GM12878 (cell line): ENCODE measurements around the gene ZNF600. TPM values are rescaled to one million over a fixed set of nuclear protein-coding genes. Genes with fewer than 3 reads are reported as not detected.

Source experiments
- BCL3 ChIP-seq: IDR thresholded peaks from 2 replicates; pipeline ENCODE4 v1.6.1; 2011; ENCODE audit warnings: borderline replicate concordance, low read depth, mild to moderate bottlenecking, moderate library complexity, low read length; ENCODE audit not compliant: insufficient read depth, poor library complexity, severe bottlenecking
- CEBPB ChIP-seq, 2 experiments: fragments of 150-350 bp in 1 of 2; IDR thresholded peaks; 2 replicates each; pipeline ENCODE4 v1.6.1; 2012 to 2014; ENCODE audit warnings: low read depth in 2 of 2, low read length in 2 of 2, borderline replicate concordance in 1 of 2, inconsistent platforms in 1 of 2
- CHD1 ChIP-seq: IDR thresholded peaks from 2 replicates; pipeline ENCODE4 v1.6.1; 2012; ENCODE audit warnings: low read depth, low read length, improper control_type of control experiment
- CREB1 ChIP-seq: IDR thresholded peaks from 2 replicates; pipeline ENCODE4 v1.6.1; 2012; ENCODE audit warnings: low read depth, mild to moderate bottlenecking, inconsistent platforms
- CTCF ChIP-seq, 3 experiments: IDR thresholded peaks in 2 of 3; conservative IDR thresholded peaks in 1 of 3; 2 replicates each; pipeline ENCODE4 v1.5.1; 2011; ENCODE audit warnings: low read depth in 3 of 3, low read length in 3 of 3, mild to moderate bottlenecking in 3 of 3, control low read depth in 2 of 3, moderate library complexity in 2 of 3, inconsistent platforms in 1 of 3, mixed read lengths in 1 of 3; ENCODE audit not compliant: control insufficient read depth in 2 of 3, insufficient read depth in 1 of 3; ENCODE audit errors: extremely low read depth in 1 of 3
- EGR1 ChIP-seq, 2 experiments: IDR thresholded peaks; 1 replicate in 1 of 2; 2 replicates in 1 of 2; pipeline ENCODE4 v1.6.1; 2011 to 2012; ENCODE audit warnings: low read depth in 2 of 2, low read length in 2 of 2, borderline replicate concordance in 1 of 2, mild to moderate bottlenecking in 1 of 2, moderate library complexity in 1 of 2
- HCFC1 ChIP-seq: fragments of 150-350 bp; IDR thresholded peaks from 2 replicates; pipeline ENCODE4 v1.6.1; 2014; ENCODE audit warnings: low read length
- MYC ChIP-seq: IDR thresholded peaks from 2 replicates; pipeline ENCODE4 v1.6.1; 2011; ENCODE audit warnings: mild to moderate bottlenecking, low read length, moderate library complexity, inconsistent platforms; ENCODE audit not compliant: insufficient read depth, insufficient replicate concordance, insufficient read length, severe bottlenecking
- PAX8 ChIP-seq: fragments of 450-650 bp; IDR thresholded peaks from 2 replicates; pipeline ENCODE4 v1.6.1; 2017; ENCODE audit warnings: mild to moderate bottlenecking, moderate library complexity
- PKNOX1 ChIP-seq: fragments of 450-650 bp; IDR thresholded peaks from 2 replicates; pipeline ENCODE4 v1.6.1; 2016; ENCODE audit warnings: mild to moderate bottlenecking
- RB1 ChIP-seq: fragments of 450-650 bp; formaldehyde crosslinking; IDR thresholded peaks from 2 replicates; pipeline ENCODE4 v1.6.1; 2017; ENCODE audit warnings: mild to moderate bottlenecking, borderline replicate concordance
- RBBP5 ChIP-seq: fragments of 200-600 bp; sonication (generic); conservative IDR thresholded peaks from 2 replicates; pipeline ENCODE4 v1.6.1; 2016
- SREBF1 ChIP-seq: IDR thresholded peaks from 2 replicates; pipeline ENCODE4 v1.6.1; 2012; ENCODE audit warnings: mild to moderate bottlenecking, low read length
- ZBTB11 ChIP-seq: fragments of 450-650 bp; formaldehyde crosslinking; IDR thresholded peaks from 2 replicates; pipeline ENCODE4 v1.5.0; 2022; ENCODE audit warnings: mild to moderate bottlenecking, missing genetic modification characterization
- ZBTB40 ChIP-seq: fragments of 450-650 bp; IDR thresholded peaks from 2 replicates; pipeline ENCODE4 v1.6.1; 2016; ENCODE audit warnings: mild to moderate bottlenecking, moderate library complexity, borderline replicate concordance
- ZNF622 ChIP-seq: fragments of 450-650 bp; IDR thresholded peaks from 2 replicates; pipeline ENCODE4 v1.6.1; 2017; ENCODE audit warnings: mild to moderate bottlenecking, inconsistent platforms
- polyA plus RNA-seq, 11 experiments: library from polyadenylated mRNA; depleted of rRNA in 4 of 11; unstranded in 6 of 11; stranded (reverse) in 5 of 11; fragments of >200 nt; fragmentation: Nextera tagmentation in 4 of 11; fragmentation: Illumina TruSeq in 1 of 11; extraction: Ambion mirVana in 4 of 11; extraction: Trizol in 1 of 11; gene quantifications; 1 replicate in 1 of 11; 2 replicates in 10 of 11; pipeline versions ENCODE4 v1.2.1 to v1.2.3, GENCODE V29; 2011 to 2016; ENCODE audit warnings: inconsistent platforms in 2 of 11, missing spikeins in 2 of 11, low read depth in 1 of 11
- total RNA-seq, 4 experiments: library from RNA; depleted of rRNA in 3 of 4; stranded (reverse); fragments of >200 nt in 3 of 4; fragmentation: Illumina TruSeq in 1 of 4; extraction: Trizol in 1 of 4; gene quantifications; 2 replicates each; pipeline versions ENCODE4 v1.2.1 to v1.2.3, GENCODE V29; 2013 to 2021

The ZNF600 gene
- total and polyA plus RNA-seq, 10 of the 15 experiments (the other 5 are each of a cell fraction or from before 2014, with no cell fraction given) = 9.5 to 25.6 (median 11.9) TPM

GRCh38 chr19:52734893-52735661, 51.5 kb downstream of the ZNF600 start, which contains the start of gene ZNF611 (continued):
- TF ChIP-seq ZBTB11 (no peak), HCFC1 (no peak), SREBF1 (no peak), EGR1 (IDR thresholded peaks at IDR 0.05; ENCODE audit: borderline replicate concordance in 1 of 2, low read depth in 2 of 2, low read length in 2 of 2) (0 out of 3 replicates have a peak, but pooled peaks of 1 of the 2 experiments have one; percentile 4), MYC (no peak), CTCF (IDR thresholded peaks at IDR 0.05 in 2 of 3, conservative IDR thresholded peaks at IDR 0.05 in 1 of 3; ENCODE audit: control insufficient read depth in 2 of 3, extremely low read depth in 1 of 3, insufficient read depth in 1 of 3, low read depth in 3 of 3, low read length in 3 of 3) (peak in 1 of 3 experiments; percentile 11; a peak in 1 of 6 replicates), CHD1 (no peak), PAX8 (no peak), ZBTB40 (peak; percentile 58), BCL3 (no peak), RBBP5 (no peak), ZNF622 (no peak), CREB1 (no peak), CEBPB (IDR thresholded peaks at IDR 0.05; ENCODE audit: borderline replicate concordance in 1 of 2, low read depth in 2 of 2, low read length in 2 of 2) (no peak), RB1 (no peak), PKNOX1 (no peak)
